IMR-90 (cell line): ENCODE data around the gene CDKN2D. TPM values are rescaled to one million over a fixed set of nuclear protein-coding genes. Genes with fewer than 3 reads are reported as not detected.

ENCODE experiments used
- ATAC-seq: fragments of 200-7000 bp; cut with Tn5 transposase; 2 replicates; pipeline ENCODE4 v1.9.1; 2020; ENCODE audit warnings: low read depth, mild to moderate bottlenecking, moderate library complexity
- BruUV-seq: library from RNA; stranded (reverse); fragments of 400-500 nt; replicated peaks from 2 replicates; lab custom pipeline; 2021; lab: Mats Ljungman, UMichigan
- CTCF ChIA-PET: fragments of 300-600 bp; formaldehyde crosslinking; extraction: SDS; loops from one replicate; lab custom pipeline; 2021; ENCODE audit warnings: antibody characterized with exemption; lab: Yijun Ruan, JAX
- POLR2A ChIA-PET: fragments of 300-600 bp; sonication (Branson Sonifier 250); formaldehyde crosslinking; loops from one replicate; lab custom pipeline; 2022; ENCODE audit warnings: antibody characterized with exemption; ENCODE audit not compliant: unreplicated experiment; lab: Charles Lee
- DNase-seq: peaks from one replicate; pipeline ENCODE4 v3.0.0; 2013
- H2AFZ ChIP-seq: replicated peaks from 2 replicates; pipeline ENCODE3; 2013; ENCODE audit warnings: low read length, mild to moderate bottlenecking; ENCODE audit not compliant: poor library complexity
- H2AK5ac ChIP-seq: 2 replicates; pipeline ENCODE4 v1.6.1; 2013; ENCODE audit warnings: low read depth, low read length, inconsistent platforms
- H2AK9ac ChIP-seq: replicated peaks from 2 replicates; pipeline ENCODE3; 2013; ENCODE audit warnings: mild to moderate bottlenecking, low read depth, low read length, moderate library complexity; ENCODE audit not compliant: poor library complexity
- H2BK120ac ChIP-seq: 2 replicates; pipeline ENCODE4 v1.6.1; 2013; ENCODE audit warnings: low read depth, low read length, inconsistent platforms
- H2BK15ac ChIP-seq: 3 replicates; pipeline ENCODE4 v1.6.1; 2013; ENCODE audit warnings: low read depth, low read length, inconsistent platforms
- H2BK20ac ChIP-seq: 2 replicates; pipeline ENCODE4 v1.6.1; 2013; ENCODE audit warnings: low read depth, mild to moderate bottlenecking, inconsistent platforms, low read length, moderate library complexity
- H2BK5ac ChIP-seq: 2 replicates; pipeline ENCODE4 v1.6.1; 2013; ENCODE audit warnings: mild to moderate bottlenecking, low read depth, low read length, inconsistent platforms; ENCODE audit not compliant: poor library complexity, severe bottlenecking
- H3K14ac ChIP-seq: replicated peaks from 2 replicates; pipeline ENCODE4 v1.6.1; 2013; ENCODE audit warnings: low read depth, low read length, inconsistent platforms
- H3K18ac ChIP-seq: 2 replicates; pipeline ENCODE4 v1.6.1; 2013; ENCODE audit warnings: low read depth, low read length, control low read depth
- H3K23ac ChIP-seq: 2 replicates; pipeline ENCODE4 v1.6.1; 2013; ENCODE audit warnings: low read depth, low read length, inconsistent platforms
- H3K27ac ChIP-seq: 2 replicates; pipeline ENCODE4 v1.5.1; 2013; ENCODE audit warnings: mild to moderate bottlenecking, control low read depth, low read length; ENCODE audit not compliant: insufficient read depth
- H3K27me3 ChIP-seq: 2 replicates; pipeline ENCODE4 v1.6.1; 2013; ENCODE audit warnings: low read length; ENCODE audit not compliant: control insufficient read depth, insufficient read depth
- H3K36me3 ChIP-seq: 2 replicates; pipeline ENCODE4 v1.6.1; 2013; ENCODE audit warnings: low read length, mixed read lengths; ENCODE audit not compliant: control insufficient read depth, insufficient read depth
- H3K4ac ChIP-seq: 2 replicates; pipeline ENCODE4 v1.6.1; 2013; ENCODE audit warnings: low read depth, low read length, inconsistent platforms
- H3K4me1 ChIP-seq: 2 replicates; pipeline ENCODE4 v1.6.1; 2013; ENCODE audit warnings: low read length, mixed read lengths; ENCODE audit not compliant: control insufficient read depth, insufficient read depth
- H3K4me2 ChIP-seq: 2 replicates; pipeline ENCODE4 v1.6.1; 2013; ENCODE audit warnings: low read depth, mild to moderate bottlenecking, control low read depth, low read length, moderate library complexity
- H3K4me3 ChIP-seq: 2 replicates; pipeline ENCODE4 v1.5.1; 2013; ENCODE audit warnings: low read depth, mild to moderate bottlenecking, control low read depth, low read length, moderate library complexity; ENCODE audit not compliant: insufficient read depth
- H3K56ac ChIP-seq: 2 replicates; pipeline ENCODE4 v1.6.1; 2013; ENCODE audit warnings: low read length, inconsistent platforms; ENCODE audit not compliant: insufficient read depth; ENCODE audit errors: extremely low read depth
- H3K79me1 ChIP-seq, 2 experiments: 2 replicates each; pipeline ENCODE4 v1.6.1; 2013; ENCODE audit warnings: low read length in 2 of 2, inconsistent platforms in 1 of 2, low read depth in 1 of 2
- H3K9ac ChIP-seq: 2 replicates; pipeline ENCODE4 v1.6.1; 2013; ENCODE audit warnings: low read depth, low read length, control low read depth
- H3K9me1 ChIP-seq: 2 replicates; pipeline ENCODE4 v1.6.1; 2013; ENCODE audit warnings: low read length, inconsistent platforms; ENCODE audit not compliant: insufficient read depth
- H3K9me3 ChIP-seq: 2 replicates; pipeline ENCODE4 v1.6.1; 2013; ENCODE audit warnings: low read length; ENCODE audit not compliant: control insufficient read depth, insufficient read depth
- H4K20me1 ChIP-seq: 2 replicates; pipeline ENCODE4 v1.6.1; 2013; ENCODE audit warnings: low read length, inconsistent platforms; ENCODE audit not compliant: insufficient read depth
- H4K5ac ChIP-seq: 2 replicates; pipeline ENCODE4 v1.6.1; 2013; ENCODE audit warnings: mild to moderate bottlenecking, low read depth, low read length, control low read depth
- H4K8ac ChIP-seq, 2 experiments: 2 replicates each; pipeline ENCODE4 v1.6.1; 2013; ENCODE audit warnings: low read depth in 2 of 2, low read length in 2 of 2, control low read depth in 1 of 2, inconsistent platforms in 1 of 2
- H4K91ac ChIP-seq: 2 replicates; pipeline ENCODE4 v1.6.1; 2013; ENCODE audit warnings: low read depth, low read length, inconsistent platforms; ENCODE audit not compliant: insufficient read depth
- CHD1 ChIP-seq: IDR thresholded peaks from 2 replicates; pipeline ENCODE4 v1.6.1; 2012; ENCODE audit warnings: low read depth, low read length, improper control_type of control experiment
- MAFK ChIP-seq: IDR thresholded peaks from 2 replicates; pipeline ENCODE4 v1.6.1; 2012; ENCODE audit warnings: low read depth, low read length, improper control_type of control experiment
- NFE2L2 ChIP-seq: fragments of 150-350 bp; IDR thresholded peaks from 2 replicates; pipeline ENCODE4 v1.6.1; 2016; ENCODE audit warnings: low read depth, mild to moderate bottlenecking, low read length
- WGBS, 2 experiments: methylation state at CpG; one replicate each; pipeline versions ENCODE4 v1.1.5 to v1.1.7; 2013; ENCODE audit warnings: missing lambda C conversion rate in 2 of 2; ENCODE audit not compliant: insufficient read length in 1 of 2; ENCODE audit errors: extremely low coverage in 2 of 2; 5-methylcytosine and 5-hydroxymethylcytosine counted together
- dilution Hi-C: fragments of 300-500 bp; cut with HindIII; formaldehyde crosslinking; loops from one replicate; pipeline ENCODE4 v1.14.3; 2018; ENCODE audit warnings: low sequenced_read_pairs; ENCODE audit not compliant: unreplicated experiment
- in situ Hi-C: fragments of 300-500 bp; cut with MboI; formaldehyde crosslinking; loops from 3 replicates; pipeline ENCODE4 v1.14.3; 2019; ENCODE audit warnings: low sequenced_read_pairs, inconsistent platforms, mixed read lengths
- intact Hi-C: fragments of 100-400 bp; cut with micrococcal nuclease; formaldehyde crosslinking; loops from 2 replicates; pipeline ENCODE4 v1.10.0; 2022
- polyA plus RNA-seq, 3 experiments: library from polyadenylated mRNA; depleted of rRNA; stranded (reverse); fragments of >200 nt; gene quantifications; 2 replicates each; pipeline ENCODE4 v1.2.3, GENCODE V29; 2012; ENCODE audit warnings: low replicate concordance in 1 of 3
- total RNA-seq: library from RNA; depleted of rRNA; stranded (reverse); fragments of >200 nt; gene quantifications from 2 replicates; pipeline ENCODE4 v1.2.3, GENCODE V29; 2012
- TF ChIP-seq, protein P1 (sequence below): conservative IDR thresholded peaks from 2 replicates; pipeline ENCODE4 v1.5.1; 2012; ENCODE audit warnings: mild to moderate bottlenecking, low read depth, low read length, improper control_type of control experiment
- TF ChIP-seq, protein P2 (sequence below): fragments of 150-350 bp; IDR thresholded peaks from 2 replicates; pipeline ENCODE4 v1.6.1; 2016; ENCODE audit warnings: low read depth, mild to moderate bottlenecking, low read length, moderate library complexity, borderline replicate concordance

CDKN2D gene
- total and polyA plus RNA-seq, 2 of the 4 experiments (the other 2 are of a cell fraction) = 3.6 to 8.5 TPM

DNA sequence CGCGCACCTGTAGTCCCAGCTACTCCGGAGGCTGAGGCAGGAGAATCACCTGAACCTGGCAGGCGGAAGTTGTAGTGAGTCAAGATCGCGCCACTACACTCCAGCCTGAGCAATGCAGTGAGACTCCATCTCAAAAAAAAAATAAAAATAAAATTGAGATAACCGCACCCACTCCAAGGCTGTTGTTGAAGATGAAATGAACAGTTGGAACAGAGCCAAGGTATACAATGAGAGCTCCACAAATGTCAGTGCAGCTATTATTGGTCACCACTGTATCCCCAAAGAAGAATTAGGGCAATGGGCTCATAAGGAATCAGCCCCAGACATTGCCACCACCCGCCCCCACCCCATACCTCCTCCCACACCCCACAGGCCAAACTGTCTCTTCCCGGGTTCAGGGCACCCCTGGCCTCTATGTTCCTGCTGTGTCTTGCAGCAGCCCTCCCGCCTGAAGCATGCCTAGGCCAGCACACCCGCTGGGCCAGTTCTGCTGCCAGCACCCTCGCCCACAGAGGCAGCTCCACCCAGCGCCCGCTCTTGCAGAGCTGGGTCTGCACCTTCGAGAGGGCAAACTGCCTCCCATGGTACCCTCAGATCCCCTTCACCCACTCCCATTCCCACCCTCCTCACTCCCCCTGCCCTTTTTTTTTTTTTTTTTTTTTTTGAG is 48.0 kb downstream of the CDKN2D start:
- Histone ChIP-seq H3K14ac (no peak overlapping the region), H3K79me1 (no peaks in the 10 kb centered on the region), H3K27ac (no peak overlapping the region), H3K9me1 (no peaks in the 10 kb centered on the region), H4K5ac (no peak overlapping the region), H4K91ac (no peak overlapping the region), H2BK5ac (no peak overlapping the region), H2AFZ (no peak overlapping the region), H3K4me3 (no peak overlapping the region), H3K36me3 (no peaks in the 10 kb centered on the region), H3K4me1 (peaks cover 4% of the 10 kb centered on the region; the same call in 1 of the 2 replicates), H2AK5ac (no peak overlapping the region), H3K27me3 (peaks cover 38% of the 10 kb centered on the region), H4K20me1 (no peaks in the 10 kb centered on the region), H2BK20ac (no peak overlapping the region), H2AK9ac (no peak overlapping the region), H4K8ac (no peak overlapping the region), H3K9me3 (no peaks in the 10 kb centered on the region), H2BK120ac (no peak overlapping the region), H2BK15ac (no peak overlapping the region), H3K9ac (no peak overlapping the region), H3K56ac (no peak overlapping the region), H3K23ac (no peak overlapping the region), H3K4me2 (no peak overlapping the region), H3K18ac (no peak overlapping the region), H3K4ac (no peak overlapping the region)
- DNase-seq = no peak
- dilution Hi-C loops = no loop called here
- WGBS, 2 experiments = 20% methylated on average over 1 of the region's 15 CpGs; no CpG with 5 or more reads in 1 of the 2 experiments
- intact Hi-C loops = no loop called here
- POLR2A ChIA-PET = no interaction called here
- in situ Hi-C loops = no loop called here
- CTCF ChIA-PET = no interaction called here
- TF ChIP-seq, protein P1, sequence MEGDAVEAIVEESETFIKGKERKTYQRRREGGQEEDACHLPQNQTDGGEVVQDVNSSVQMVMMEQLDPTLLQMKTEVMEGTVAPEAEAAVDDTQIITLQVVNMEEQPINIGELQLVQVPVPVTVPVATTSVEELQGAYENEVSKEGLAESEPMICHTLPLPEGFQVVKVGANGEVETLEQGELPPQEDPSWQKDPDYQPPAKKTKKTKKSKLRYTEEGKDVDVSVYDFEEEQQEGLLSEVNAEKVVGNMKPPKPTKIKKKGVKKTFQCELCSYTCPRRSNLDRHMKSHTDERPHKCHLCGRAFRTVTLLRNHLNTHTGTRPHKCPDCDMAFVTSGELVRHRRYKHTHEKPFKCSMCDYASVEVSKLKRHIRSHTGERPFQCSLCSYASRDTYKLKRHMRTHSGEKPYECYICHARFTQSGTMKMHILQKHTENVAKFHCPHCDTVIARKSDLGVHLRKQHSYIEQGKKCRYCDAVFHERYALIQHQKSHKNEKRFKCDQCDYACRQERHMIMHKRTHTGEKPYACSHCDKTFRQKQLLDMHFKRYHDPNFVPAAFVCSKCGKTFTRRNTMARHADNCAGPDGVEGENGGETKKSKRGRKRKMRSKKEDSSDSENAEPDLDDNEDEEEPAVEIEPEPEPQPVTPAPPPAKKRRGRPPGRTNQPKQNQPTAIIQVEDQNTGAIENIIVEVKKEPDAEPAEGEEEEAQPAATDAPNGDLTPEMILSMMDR = no peak
- TF ChIP-seq NFE2L2 (no peak), CHD1 (no peak), MAFK (no peak)
- TF ChIP-seq, protein P2, sequence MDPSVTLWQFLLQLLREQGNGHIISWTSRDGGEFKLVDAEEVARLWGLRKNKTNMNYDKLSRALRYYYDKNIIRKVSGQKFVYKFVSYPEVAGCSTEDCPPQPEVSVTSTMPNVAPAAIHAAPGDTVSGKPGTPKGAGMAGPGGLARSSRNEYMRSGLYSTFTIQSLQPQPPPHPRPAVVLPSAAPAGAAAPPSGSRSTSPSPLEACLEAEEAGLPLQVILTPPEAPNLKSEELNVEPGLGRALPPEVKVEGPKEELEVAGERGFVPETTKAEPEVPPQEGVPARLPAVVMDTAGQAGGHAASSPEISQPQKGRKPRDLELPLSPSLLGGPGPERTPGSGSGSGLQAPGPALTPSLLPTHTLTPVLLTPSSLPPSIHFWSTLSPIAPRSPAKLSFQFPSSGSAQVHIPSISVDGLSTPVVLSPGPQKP = no peak
- no peak for ATAC-seq
- BruUV-seq = no TSS peak
